Smooth muscle cell (in vitro differentiated cells): Measurements from ENCODE around the gene LNPEP. TPM values are rescaled to one million over a fixed set of nuclear protein-coding genes. Genes with fewer than 3 reads are reported as not detected.

Experiments used
- DNase-seq: peaks from one replicate; lab custom pipeline; 2025; ENCODE audit not compliant: unreplicated experiment; lab: John Stamatoyannopoulos, UW
- H2AFZ ChIP-seq: fragments of 200-600 bp; sonication (generic); 2 replicates; pipeline ENCODE4 v1.6.0; 2016; ENCODE audit warnings: antibody characterized with exemption, low read depth, mild to moderate bottlenecking
- H3F3A ChIP-seq: fragments of 200-600 bp; sonication (generic); 2 replicates; pipeline ENCODE4 v1.6.0; 2017; ENCODE audit warnings: antibody characterized with exemption, low read depth
- H3K27ac ChIP-seq: fragments of 200-600 bp; sonication (generic); 2 replicates; pipeline ENCODE4 v1.5.1; 2016; ENCODE audit warnings: low read depth, mild to moderate bottlenecking
- H3K27me3 ChIP-seq: fragments of 200-600 bp; sonication (generic); 2 replicates; pipeline ENCODE4 v1.6.1; 2016; ENCODE audit warnings: low read depth, mild to moderate bottlenecking
- H3K36me3 ChIP-seq: fragments of 200-600 bp; sonication (generic); 2 replicates; pipeline ENCODE4 v1.5.1; 2016; ENCODE audit warnings: low read depth
- H3K4me1 ChIP-seq: fragments of 200-600 bp; sonication (generic); 2 replicates; pipeline ENCODE4 v1.5.1; 2016; ENCODE audit warnings: low read depth
- H3K4me2 ChIP-seq: fragments of 200-600 bp; sonication (generic); 2 replicates; pipeline ENCODE4 v1.6.0; 2016; ENCODE audit warnings: mild to moderate bottlenecking
- H3K4me3 ChIP-seq: fragments of 200-600 bp; sonication (generic); 2 replicates; pipeline ENCODE4 v1.5.1; 2016; ENCODE audit warnings: mild to moderate bottlenecking
- H3K79me2 ChIP-seq: fragments of 200-600 bp; sonication (generic); 2 replicates; pipeline ENCODE4 v1.6.0; 2016; ENCODE audit warnings: low read depth, mild to moderate bottlenecking
- H3K9ac ChIP-seq: fragments of 200-600 bp; sonication (generic); 2 replicates; pipeline ENCODE4 v1.6.0; 2016; ENCODE audit warnings: low read depth
- H3K9me3 ChIP-seq: fragments of 200-600 bp; sonication (generic); replicated peaks from 2 replicates; pipeline ENCODE4 v1.5.1; 2016; ENCODE audit warnings: low read depth
- H4K20me1 ChIP-seq: fragments of 200-600 bp; sonication (generic); 2 replicates; pipeline ENCODE4 v1.6.0; 2016; ENCODE audit warnings: low read depth
- CTCF ChIP-seq: fragments of 200-600 bp; sonication (generic); IDR thresholded peaks from 2 replicates; pipeline ENCODE4 v1.5.1; 2017; ENCODE audit warnings: borderline replicate concordance, mild to moderate bottlenecking, antibody characterized with exemption; ENCODE audit not compliant: insufficient read depth, poor library complexity, severe bottlenecking
- WGBS: methylation state at CpG from one replicate; pipeline ENCODE4 v1.1.7; 2016; ENCODE audit warnings: low lambda C conversion rate; 5-methylcytosine and 5-hydroxymethylcytosine counted together
- polyA plus RNA-seq: library from polyadenylated mRNA; unstranded; fragments of >200 nt; fragmentation: Nextera tagmentation; extraction: Ambion mirVana; gene quantifications from 2 replicates; pipeline ENCODE4 v1.2.1, GENCODE V29; 2016
- total RNA-seq: library from RNA; depleted of rRNA; stranded (reverse); fragments of >200 nt; gene quantifications from 2 replicates; pipeline ENCODE4 v1.2.3, GENCODE V29; 2014

Gene LNPEP
- total and polyA plus RNA-seq, 2 experiments from 2014 or later = 2.3 to 24.3 TPM

- Histone ChIP-seq H3K27me3 (no peaks in the 10 kb centered on the region), H3K4me3 (no peak overlapping the region), H3K9ac (no peak overlapping the region), H3F3A (no peaks in the 10 kb centered on the region), H3K9me3 (no peaks in the 10 kb centered on the region), H3K4me2 (no peak overlapping the region), H3K4me1 (peaks cover under 1% of the 10 kb centered on the region), H3K36me3 (no peaks in the 10 kb centered on the region), H3K27ac (no peak overlapping the region), H2AFZ (no peak overlapping the region), H4K20me1 (peaks cover 33% of the 10 kb centered on the region), H3K79me2 (peaks cover 88% of the 10 kb centered on the region)
- no peak for DNase-seq
- WGBS = 90% methylated on average over 1 of the region's 1 CpG
- no peak for TF ChIP-seq CTCF
These were observed 7.0 kb downstream of the LNPEP start for GRCh38 chr5:96942911-96943310.

GRCh38 chr5:96943799-96944198, 7.9 kb downstream of the LNPEP start:
- Histone ChIP-seq H3K27ac (no peak overlapping the region), H2AFZ (no peak overlapping the region), H3K79me2 (peaks cover 88% of the 10 kb centered on the region), H3K9me3 (no peaks in the 10 kb centered on the region), H3K9ac (no peak overlapping the region), H3K4me3 (no peak overlapping the region), H3F3A (no peaks in the 10 kb centered on the region), H4K20me1 (peaks cover 34% of the 10 kb centered on the region), H3K36me3 (no peaks in the 10 kb centered on the region), H3K4me1 (no peaks in the 10 kb centered on the region), H3K4me2 (no peak overlapping the region), H3K27me3 (no peaks in the 10 kb centered on the region)
- no peak for DNase-seq
- TF ChIP-seq CTCF = no peak
- WGBS = 100% methylated on average over 1 of the region's 1 CpG

DNA sequence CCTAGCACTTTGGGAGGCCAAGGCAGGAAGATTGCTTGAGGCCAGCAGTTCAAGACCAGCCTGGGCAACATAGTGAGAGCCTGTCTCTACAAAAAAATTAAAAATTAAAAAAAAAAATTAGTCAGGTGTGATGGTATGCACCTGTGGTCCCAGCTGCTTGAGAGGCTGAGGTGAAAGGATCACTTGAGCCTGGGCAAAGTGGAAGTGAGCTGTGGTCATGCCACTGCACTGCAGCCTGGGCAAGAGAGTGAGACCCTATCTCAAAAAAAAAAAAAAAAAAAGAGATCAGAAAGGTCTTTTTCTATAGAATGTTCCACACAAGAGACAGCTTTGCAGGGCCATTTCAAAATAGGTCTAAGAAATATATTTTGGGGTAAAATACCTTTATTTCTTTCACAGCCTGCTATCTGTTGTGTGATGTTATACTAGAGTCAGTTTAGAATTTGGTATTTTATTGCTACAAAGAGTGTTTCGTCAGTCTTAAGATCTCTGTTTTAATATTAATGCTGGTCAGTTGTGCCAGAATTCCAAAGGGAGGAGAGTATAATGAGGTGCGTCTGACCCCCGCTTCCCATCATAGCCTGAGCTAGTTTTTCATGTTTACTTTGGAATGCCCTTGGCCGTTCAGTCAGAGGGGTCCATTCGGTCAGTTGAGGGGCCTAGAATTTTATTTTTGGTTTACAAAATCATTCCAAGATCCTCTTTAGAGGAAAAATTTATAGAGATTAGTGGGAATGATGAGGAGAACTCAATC, 9.4 kb downstream of the LNPEP start:
- no peak overlapping the region for H3K9ac ChIP-seq
- no peak overlapping the region for H3K4me3 ChIP-seq
- TF ChIP-seq CTCF = no peak
- H3F3A ChIP-seq = no peaks in the 10 kb centered on the region
- no peaks in the 10 kb centered on the region for H3K36me3 ChIP-seq
- WGBS = 98% methylated on average over 5 of the region's 5 CpGs
- H4K20me1 ChIP-seq = peaks cover 37% of the 10 kb centered on the region
- H3K27ac ChIP-seq = no peak overlapping the region
- DNase-seq = no peak
- no peak overlapping the region for H3K4me2 ChIP-seq
- H3K4me1 ChIP-seq = no peaks in the 10 kb centered on the region
- peaks cover 84% of the 10 kb centered on the region for H3K79me2 ChIP-seq
- no peak overlapping the region for H2AFZ ChIP-seq
- no peaks in the 10 kb centered on the region for H3K9me3 ChIP-seq
- no peaks in the 10 kb centered on the region for H3K27me3 ChIP-seq

GRCh38 chr5:96946381-96946780, 10.5 kb downstream of the LNPEP start:
- Histone ChIP-seq H2AFZ (no peak overlapping the region), H3K9ac (no peak overlapping the region), H3K4me2 (no peak overlapping the region), H3K27me3 (no peaks in the 10 kb centered on the region), H3K4me1 (no peaks in the 10 kb centered on the region), H3K9me3 (no peaks in the 10 kb centered on the region), H3K79me2 (peaks cover 82% of the 10 kb centered on the region), H3K27ac (no peak overlapping the region), H4K20me1 (peaks cover 30% of the 10 kb centered on the region), H3F3A (no peaks in the 10 kb centered on the region), H3K4me3 (no peak overlapping the region), H3K36me3 (no peaks in the 10 kb centered on the region)
- 93% methylated on average over 3 of the region's 3 CpGs for WGBS
- DNase-seq = no peak
- TF ChIP-seq CTCF = no peak
